HEK293 (cell line): ENCODE measurements around the gene BRD3OS.
A peak's percentile ranks its signal among the peaks of the same experiment; 100 is the strongest.

Experiments used
- GLI4 ChIP-seq: fragments of 450-650 bp; formaldehyde crosslinking; IDR thresholded peaks from 2 replicates; pipeline ENCODE4 v1.5.1; 2016; ENCODE audit warnings: missing biosample characterization, missing genetic modification characterization
- MZF1 ChIP-seq: fragments of 450-650 bp; formaldehyde crosslinking; IDR thresholded peaks from 2 replicates; pipeline ENCODE4 v1.5.1; 2017; ENCODE audit warnings: missing biosample characterization, missing genetic modification characterization, borderline replicate concordance
- OSR2 ChIP-seq: fragments of 450-650 bp; formaldehyde crosslinking; IDR thresholded peaks from 2 replicates; pipeline ENCODE4 v1.5.1; 2016; ENCODE audit warnings: missing biosample characterization, missing genetic modification characterization
- ZNF114 ChIP-seq: fragments of 450-650 bp; formaldehyde crosslinking; IDR thresholded peaks from 2 replicates; pipeline ENCODE4 v1.5.0; 2017; ENCODE audit warnings: missing biosample characterization, missing genetic modification characterization
- ZNF24 ChIP-seq: fragments of 450-650 bp; formaldehyde crosslinking; IDR thresholded peaks from 2 replicates; pipeline ENCODE4 v1.5.1; 2016; ENCODE audit warnings: missing biosample characterization, missing genetic modification characterization
- ZNF302 ChIP-seq: fragments of 450-650 bp; formaldehyde crosslinking; IDR thresholded peaks from 2 replicates; pipeline ENCODE4 v1.5.1; 2016; ENCODE audit warnings: missing biosample characterization, missing genetic modification characterization, low read depth
- ZNF391 ChIP-seq: fragments of 450-650 bp; formaldehyde crosslinking; IDR thresholded peaks from 2 replicates; pipeline ENCODE4 v1.5.1; 2016; ENCODE audit warnings: low read depth, missing biosample characterization, missing genetic modification characterization, borderline replicate concordance
- ZNF776 ChIP-seq: fragments of 450-650 bp; formaldehyde crosslinking; IDR thresholded peaks from 2 replicates; pipeline ENCODE4 v1.5.0; 2017; ENCODE audit warnings: missing biosample characterization, missing genetic modification characterization, borderline replicate concordance
- TF ChIP-seq, protein P1 (sequence below): fragments of 450-650 bp; formaldehyde crosslinking; IDR thresholded peaks from 2 replicates; pipeline ENCODE4 v1.5.1; 2016; ENCODE audit warnings: missing biosample characterization, missing genetic modification characterization
- TF ChIP-seq, protein P2 (sequence below): fragments of 450-650 bp; formaldehyde crosslinking; IDR thresholded peaks from 2 replicates; pipeline ENCODE4 v1.5.1; 2016; ENCODE audit warnings: missing biosample characterization, missing genetic modification characterization
- TF ChIP-seq, protein P3 (sequence below): fragments of 450-650 bp; formaldehyde crosslinking; IDR thresholded peaks from 2 replicates; pipeline ENCODE4 v1.5.1; 2016; ENCODE audit warnings: missing biosample characterization, missing genetic modification characterization, low read depth
- TF ChIP-seq, protein P4 (sequence below): fragments of 450-650 bp; formaldehyde crosslinking; IDR thresholded peaks from 2 replicates; pipeline ENCODE4 v1.5.1; 2016; ENCODE audit warnings: missing biosample characterization, missing genetic modification characterization

DNA sequence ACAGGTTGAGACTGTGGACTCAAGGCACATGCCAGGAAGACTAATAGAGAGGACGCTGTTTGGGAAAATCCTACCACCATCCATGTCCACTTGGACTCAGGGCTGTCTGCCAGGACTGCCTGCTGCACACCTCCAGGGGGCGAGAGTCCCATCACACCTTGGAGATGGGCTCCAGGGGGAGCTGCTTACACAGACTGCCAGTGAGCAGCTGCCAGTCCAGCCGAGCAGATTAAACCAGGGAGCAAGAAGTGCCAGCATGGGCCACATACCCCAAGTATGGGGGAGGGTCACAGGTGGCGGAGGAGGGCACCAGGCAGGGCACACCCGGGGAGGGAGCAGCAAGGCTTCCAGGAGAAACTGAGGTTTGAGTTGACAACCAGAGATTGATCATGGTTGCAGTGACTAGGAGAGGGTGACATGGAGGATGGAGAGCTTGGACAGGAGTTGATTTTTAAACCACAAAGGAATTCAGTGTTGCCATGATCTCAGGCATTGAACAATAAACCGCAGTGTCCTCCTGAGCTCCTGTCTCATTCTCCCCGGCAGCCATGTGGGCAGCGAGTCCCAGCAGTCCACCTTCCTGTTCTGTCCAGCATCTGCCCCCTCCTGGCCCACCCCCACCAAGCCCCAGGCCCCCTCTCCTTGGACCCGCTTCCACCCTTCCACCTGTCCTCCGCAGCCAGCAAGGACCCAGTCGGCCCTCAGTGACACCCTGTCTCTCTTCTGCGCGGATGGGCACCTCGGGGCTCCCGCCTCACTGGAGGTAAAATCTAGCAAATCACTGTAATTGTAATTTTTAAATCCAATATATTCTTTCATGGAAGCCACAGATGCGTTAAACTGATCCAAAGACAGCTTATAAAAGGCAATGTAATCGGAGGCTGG, 30.0 kb upstream of the BRD3OS start:
- TF ChIP-seq ZNF24 (no peak), ZNF391 (tag by site-specific recombination) (no peak), ZNF114 (no peak), ZNF302 (tag by site-specific recombination) (no peak), GLI4 (tag by site-specific recombination) (no peak), ZNF776 (no peak), OSR2 (tag by site-specific recombination) (no peak), MZF1 (tag by site-specific recombination) (no peak)
- TF ChIP-seq, protein P1, sequence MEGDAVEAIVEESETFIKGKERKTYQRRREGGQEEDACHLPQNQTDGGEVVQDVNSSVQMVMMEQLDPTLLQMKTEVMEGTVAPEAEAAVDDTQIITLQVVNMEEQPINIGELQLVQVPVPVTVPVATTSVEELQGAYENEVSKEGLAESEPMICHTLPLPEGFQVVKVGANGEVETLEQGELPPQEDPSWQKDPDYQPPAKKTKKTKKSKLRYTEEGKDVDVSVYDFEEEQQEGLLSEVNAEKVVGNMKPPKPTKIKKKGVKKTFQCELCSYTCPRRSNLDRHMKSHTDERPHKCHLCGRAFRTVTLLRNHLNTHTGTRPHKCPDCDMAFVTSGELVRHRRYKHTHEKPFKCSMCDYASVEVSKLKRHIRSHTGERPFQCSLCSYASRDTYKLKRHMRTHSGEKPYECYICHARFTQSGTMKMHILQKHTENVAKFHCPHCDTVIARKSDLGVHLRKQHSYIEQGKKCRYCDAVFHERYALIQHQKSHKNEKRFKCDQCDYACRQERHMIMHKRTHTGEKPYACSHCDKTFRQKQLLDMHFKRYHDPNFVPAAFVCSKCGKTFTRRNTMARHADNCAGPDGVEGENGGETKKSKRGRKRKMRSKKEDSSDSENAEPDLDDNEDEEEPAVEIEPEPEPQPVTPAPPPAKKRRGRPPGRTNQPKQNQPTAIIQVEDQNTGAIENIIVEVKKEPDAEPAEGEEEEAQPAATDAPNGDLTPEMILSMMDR: peak; percentile 40; the same call in 1 of the 2 replicates
- TF ChIP-seq, protein P2, sequence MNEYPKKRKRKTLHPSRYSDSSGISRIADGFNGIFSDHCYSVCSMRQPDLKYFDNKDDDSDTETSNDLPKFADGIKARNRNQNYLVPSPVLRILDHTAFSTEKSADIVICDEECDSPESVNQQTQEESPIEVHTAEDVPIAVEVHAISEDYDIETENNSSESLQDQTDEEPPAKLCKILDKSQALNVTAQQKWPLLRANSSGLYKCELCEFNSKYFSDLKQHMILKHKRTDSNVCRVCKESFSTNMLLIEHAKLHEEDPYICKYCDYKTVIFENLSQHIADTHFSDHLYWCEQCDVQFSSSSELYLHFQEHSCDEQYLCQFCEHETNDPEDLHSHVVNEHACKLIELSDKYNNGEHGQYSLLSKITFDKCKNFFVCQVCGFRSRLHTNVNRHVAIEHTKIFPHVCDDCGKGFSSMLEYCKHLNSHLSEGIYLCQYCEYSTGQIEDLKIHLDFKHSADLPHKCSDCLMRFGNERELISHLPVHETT (tag by site-specific recombination): no peak
- TF ChIP-seq, protein P3, sequence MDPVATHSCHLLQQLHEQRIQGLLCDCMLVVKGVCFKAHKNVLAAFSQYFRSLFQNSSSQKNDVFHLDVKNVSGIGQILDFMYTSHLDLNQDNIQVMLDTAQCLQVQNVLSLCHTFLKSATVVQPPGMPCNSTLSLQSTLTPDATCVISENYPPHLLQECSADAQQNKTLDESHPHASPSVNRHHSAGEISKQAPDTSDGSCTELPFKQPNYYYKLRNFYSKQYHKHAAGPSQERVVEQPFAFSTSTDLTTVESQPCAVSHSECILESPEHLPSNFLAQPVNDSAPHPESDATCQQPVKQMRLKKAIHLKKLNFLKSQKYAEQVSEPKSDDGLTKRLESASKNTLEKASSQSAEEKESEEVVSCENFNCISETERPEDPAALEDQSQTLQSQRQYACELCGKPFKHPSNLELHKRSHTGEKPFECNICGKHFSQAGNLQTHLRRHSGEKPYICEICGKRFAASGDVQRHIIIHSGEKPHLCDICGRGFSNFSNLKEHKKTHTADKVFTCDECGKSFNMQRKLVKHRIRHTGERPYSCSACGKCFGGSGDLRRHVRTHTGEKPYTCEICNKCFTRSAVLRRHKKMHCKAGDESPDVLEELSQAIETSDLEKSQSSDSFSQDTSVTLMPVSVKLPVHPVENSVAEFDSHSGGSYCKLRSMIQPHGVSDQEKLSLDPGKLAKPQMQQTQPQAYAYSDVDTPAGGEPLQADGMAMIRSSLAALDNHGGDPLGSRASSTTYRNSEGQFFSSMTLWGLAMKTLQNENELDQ: no peak
- TF ChIP-seq, protein P4, sequence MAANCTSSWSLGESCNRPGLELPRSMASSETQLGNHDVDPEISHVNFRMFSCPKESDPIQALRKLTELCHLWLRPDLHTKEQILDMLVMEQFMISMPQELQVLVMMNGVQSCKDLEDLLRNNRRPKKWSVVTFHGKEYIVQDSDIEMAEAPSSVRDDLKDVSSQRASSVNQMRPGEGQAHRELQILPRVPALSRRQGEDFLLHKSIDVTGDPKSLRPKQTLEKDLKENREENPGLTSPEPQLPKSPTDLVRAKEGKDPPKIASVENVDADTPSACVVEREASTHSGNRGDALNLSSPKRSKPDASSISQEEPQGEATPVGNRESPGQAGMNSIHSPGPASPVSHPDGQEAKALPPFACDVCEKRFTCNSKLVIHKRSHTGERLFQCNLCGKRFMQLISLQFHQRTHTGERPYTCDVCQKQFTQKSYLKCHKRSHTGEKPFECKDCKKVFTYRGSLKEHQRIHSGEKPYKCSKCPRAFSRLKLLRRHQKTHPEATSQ (tag by site-specific recombination): no peak
